Femur (tissue), 1 donor: Measurements from ENCODE around the gene CFAP46.
"Not testable (repeated sequence)": the region's sequence is repeated elsewhere in the genome, so short reads cannot be mapped to it uniquely, and the experiment has no call there.

Experiments used
- DNase-seq: peaks from one replicate; pipeline ENCODE4 v3.0.0-alpha.2; 2017

CFAP46 gene

DNA sequence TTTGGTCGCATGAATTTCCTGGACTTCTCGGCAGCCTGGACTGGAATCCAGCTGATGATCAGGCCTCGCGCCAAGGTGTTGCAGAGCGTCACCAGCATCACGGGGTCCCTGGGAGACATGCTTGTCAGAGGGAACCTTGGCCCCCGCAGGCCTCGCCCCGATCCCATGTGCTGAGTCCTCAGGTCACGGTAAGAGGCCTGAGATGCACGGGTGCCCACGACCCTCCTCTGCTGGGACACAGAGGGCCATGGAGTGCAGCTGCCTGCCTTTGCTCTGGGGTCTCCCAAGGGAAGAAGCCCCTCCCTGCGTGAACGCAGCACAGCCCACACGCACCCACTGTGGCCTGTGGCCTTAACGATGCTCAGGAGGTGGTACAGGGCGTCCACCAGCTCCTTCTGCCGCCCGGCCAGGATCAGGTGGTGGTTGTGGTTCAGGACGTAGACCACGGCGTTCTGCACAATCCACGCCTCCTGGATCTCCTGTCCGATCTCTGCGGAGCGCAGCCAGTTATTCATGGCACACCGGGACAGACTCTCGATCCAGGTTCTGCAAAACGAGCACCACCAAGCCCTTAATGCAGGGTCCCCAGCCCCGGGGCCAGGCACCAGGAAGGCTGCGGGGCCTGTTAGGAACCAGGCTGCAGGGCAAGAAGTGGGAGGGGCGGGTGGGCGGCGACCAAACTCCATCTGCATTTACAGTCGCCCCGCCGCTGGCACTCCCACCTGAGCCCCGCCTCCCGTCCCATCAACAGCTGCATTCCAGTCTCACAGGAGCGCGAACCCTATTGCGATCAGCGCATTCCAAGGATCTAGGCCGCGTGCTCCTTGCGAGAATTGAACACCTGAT is 29.4 kb downstream of the CFAP46 start:
- DNase-seq, result no peak

DNA sequence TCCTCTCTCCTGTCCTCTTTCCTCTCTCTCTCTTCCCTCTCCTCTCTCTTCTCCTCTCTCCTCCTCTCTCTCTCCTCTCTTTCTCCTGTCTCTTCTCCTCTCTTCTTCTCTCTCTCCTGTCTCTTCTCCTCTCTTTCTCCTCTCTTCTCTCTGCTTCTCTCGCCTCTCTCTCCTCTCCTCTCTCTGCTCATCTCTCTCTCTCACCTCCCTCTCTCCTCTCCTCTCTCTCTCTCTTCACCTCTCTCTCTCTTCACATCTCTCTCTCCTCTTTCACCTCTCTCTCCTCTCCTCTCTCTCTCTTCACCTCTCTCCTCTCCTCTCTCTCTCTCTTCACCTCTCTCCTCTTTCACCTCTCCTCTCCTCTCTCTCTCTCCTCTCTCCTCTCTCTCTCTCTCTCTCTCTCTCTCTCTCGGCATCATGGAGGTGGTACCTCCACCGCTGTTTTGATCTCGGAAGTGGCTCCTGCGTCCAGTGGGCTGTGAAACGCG is 30.1 kb downstream of the CFAP46 start:
- DNase-seq, result no peak

DNA sequence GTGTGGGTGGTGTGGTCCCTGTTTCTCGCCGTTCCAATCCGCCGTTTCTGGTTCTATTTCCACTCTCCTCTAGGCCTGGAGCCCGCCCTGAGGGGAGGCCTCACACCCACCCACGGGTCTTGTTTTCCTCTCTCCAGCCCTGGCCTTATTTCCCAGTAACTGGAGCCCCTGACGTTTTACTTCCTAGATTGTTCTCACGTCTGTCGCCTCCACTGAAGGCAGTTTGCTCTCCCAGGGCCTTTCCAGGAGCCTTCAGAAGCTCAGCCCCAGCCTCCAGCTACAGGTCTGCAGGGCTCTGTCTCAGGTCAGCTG is 30.6 kb downstream of the CFAP46 start:
- peak; percentile 64 for DNase-seq

DNA sequence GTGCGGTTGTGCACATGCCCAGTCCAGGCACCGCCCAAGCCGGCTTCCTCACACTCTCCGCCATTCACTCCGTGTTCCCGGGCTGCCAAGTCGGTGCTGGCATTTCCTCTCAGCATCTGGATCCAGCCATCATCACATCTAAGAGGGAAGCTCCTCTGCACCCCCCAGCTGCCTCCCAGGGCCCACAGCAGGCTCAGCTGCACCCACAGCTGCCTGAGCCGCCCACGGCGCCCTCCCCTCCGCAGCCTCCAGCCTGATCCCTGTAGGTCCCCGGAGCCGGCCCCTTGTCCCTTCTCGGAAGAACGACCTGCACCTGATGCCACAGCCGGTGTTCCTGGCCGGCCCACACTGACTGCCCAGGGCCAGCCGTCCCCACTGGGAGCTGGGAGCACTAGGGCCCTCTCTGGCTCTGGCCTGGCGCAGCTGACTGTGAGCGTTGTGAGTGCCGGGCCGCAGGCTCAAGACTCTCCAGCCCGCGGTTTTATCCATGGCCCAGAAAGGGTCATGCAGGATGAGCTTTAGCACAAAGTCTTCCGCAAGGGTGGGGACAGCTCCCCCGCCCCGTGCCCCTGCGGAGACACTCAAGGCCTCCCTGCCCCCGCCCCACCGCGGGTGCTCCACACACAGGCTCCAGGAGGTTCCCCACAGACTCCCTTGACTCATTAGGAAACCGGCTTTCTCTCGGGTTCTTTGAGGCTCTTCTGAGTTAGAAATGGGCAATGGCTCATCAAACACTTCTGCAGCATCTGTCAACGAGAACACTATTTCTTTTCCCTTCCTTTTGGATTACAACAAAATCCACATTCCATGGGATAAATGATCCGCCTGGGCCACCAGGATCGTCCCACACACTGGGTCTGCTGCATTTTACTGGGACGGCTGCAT is 31.2 kb downstream of the CFAP46 start:
- DNase-seq, result no peak

DNA sequence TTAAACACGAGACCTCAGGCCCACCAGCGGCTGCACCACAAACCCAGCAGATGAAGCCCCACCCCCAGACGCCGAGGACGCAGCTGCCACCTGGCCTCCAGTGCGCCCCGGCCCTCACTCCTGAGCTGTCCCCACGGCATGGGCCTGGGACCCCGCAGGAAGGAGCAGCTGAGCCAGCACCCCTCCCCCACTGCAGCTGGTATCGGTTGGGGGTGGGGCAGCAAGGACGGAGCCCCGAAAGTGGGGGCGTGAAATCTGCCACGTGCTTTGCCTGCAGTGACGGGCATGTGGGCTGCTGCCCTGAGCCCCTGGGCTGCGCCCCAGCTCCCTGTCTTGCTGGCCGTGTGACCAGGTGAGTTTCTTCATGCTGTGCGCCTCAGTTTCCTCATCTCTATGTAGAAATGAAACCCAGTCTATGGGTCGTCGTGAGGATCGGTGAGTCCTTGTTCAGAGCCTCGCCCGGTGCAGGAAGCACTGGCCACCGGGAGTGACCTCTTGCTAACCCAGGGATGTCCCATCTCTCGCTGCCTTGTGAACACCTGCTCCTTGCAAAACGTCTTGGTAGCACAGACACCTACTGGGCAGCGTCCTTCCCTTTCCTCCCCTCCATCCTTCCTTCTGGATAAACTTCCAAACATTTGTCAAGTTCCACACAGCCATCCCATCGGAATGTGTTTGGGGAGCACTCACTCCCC is 32.0 kb downstream of the CFAP46 start:
- no peak for DNase-seq

DNA sequence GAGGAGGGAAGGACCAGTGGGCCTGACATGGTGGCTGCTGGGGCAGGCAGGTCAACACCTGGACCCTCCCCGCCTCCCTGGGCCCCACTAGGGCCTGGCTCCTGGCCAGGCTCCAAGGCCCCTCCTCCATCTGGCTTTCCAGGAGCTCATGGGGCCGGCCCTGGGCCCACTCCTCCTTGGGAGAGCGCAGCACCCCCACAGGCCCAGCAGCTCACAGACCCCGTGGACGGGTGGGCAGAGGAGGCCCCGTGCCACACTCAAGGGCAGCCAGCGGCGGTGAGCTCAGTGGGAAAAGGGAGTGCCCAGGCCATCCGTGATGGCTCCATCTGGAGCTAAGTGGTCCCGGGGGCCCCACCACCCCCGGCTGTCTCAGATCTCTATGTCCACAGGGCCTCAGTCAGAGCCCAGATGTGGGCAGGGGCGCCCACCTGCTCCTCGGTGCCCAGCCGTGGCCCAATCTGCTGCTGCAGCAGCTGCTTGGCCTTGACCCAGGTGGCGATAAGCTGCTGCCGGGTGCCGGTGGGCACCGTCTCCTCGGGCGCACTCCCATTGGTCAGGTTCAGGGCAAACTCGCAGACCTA is 32.8 kb downstream of the CFAP46 start:
- DNase-seq, result no peak

DNA sequence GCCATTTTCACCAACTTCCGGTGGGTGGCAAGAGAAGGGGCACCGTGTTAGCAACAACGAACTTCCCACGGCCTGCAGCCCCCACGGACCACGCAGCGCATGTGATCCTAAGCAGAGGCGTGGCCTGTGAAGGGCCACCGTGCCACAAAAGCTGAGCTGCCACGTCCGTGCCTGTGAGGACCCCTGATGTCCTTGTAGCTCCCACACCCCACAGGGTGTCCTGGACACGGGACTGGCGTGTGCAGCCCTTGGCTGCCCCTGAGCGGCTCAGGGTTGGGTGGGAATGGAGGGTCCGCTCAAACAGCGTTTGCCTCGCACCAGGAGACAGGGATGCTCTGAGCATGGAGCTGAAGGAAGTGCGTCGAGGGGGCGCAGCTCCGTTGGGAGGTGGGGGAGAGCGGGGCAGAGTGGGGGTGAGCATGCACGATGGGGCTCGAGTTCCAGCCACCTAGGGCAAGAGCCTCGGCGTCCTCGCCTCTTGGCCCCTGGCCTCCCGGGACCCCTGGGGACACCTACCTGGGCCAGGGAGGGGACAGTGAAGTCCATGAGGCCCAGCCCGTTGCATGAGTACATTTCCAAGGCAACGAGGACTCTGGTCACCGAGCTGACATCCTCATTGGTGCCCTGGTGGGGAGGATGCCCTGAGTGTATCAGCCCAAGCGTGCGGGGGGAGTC is 33.6 kb downstream of the CFAP46 start:
- DNase-seq, result no peak

DNA sequence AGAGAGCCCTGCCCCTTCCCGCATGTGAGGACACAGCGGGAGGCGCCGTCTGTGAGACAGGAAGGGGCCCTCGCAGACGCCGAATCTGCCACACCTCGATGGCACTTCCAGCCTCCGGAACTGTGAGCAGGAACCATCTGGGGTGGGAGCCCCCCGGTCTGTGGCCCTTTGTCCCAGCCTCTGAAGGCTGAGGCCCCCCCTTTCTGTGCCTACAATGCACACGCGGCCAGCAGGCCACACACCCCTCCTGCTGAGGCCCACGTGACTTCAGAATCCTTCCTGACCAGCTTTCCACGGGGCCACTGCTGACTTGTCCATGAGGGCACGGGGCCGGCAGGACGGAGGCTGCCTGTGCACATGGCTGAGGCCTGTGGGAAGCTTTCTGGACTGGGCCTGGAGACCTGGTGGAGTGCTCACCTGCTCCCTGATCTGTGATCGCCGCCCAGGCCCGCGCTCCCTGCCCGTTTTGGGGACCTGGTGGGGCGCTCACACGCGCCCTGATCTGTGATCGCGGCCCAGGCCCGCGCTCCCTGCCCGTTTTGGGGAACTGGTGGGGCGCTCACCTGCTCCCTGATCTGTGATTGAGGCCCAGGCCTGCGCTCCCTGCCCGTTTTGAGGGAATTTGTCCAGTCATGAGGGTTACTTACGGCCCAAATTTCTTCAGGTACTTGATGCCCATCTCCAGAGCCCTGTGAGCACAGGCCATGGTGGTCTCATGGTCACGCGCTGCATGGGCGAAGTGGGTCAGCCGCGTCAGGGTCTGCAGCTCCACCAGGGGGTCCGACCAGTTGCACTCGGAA is 34.3 kb downstream of the CFAP46 start:
- no peak for DNase-seq

DNA sequence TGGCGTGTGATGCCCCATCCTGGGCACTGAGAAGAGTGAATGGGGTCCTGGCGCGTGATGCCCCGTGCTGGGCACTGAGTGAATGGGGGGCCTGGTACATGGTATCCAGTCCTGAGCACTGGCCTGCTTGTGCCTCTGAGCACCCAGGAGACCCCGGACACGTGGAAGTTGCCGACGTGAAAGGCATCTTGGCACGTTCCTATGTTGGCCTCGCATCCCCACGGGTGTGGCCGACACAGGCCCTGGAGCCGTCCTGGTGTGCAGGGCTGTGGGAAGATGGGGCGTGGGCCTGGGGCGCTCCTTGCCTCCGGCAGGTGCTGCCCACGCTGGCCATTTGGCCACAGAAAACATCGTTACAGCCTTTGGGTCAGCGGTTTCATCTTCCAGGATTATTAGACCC is 35.5 kb downstream of the CFAP46 start:
- no peak for DNase-seq

DNA sequence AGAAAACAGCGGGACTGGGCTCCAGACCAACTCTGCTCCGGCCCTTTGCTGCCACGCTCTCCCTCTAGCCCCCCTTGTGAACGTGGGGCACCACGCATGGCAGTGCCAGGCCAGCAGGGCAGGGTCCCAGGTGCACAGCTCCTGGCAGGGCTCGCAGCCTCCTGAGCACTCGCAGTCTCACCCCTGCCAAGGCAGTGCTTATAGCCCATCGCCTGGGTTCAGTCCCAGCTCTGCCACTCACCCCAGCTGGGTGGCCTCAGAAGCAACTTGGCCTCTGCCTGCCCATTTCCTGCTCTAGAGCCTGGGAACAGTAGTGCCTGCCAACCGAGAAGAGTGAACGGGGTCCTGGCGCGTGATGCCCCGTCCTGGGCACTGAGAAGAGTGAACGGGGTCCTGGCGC is 36.3 kb downstream of the CFAP46 start:
- no peak for DNase-seq

DNA sequence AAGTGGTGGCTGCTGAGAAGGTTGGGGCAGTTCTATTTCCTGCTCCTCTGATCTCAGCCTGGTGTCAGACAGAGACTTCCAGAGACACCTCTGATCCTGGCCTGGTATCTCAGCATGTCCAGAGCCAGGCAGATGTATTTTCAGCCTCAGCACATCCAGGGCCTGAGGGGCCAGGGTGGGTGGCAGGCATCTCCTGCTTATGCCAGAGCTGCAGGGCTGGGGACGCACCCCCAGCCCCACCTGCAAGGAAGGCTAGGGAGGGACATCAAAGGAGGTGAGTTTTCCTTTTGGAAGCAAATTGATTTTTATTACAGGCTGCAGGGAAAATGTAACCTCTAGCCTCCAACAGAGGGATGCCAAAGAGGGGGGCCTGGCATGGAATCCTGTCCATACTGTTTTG is 36.7 kb downstream of the CFAP46 start:
- DNase-seq, result no peak

DNA sequence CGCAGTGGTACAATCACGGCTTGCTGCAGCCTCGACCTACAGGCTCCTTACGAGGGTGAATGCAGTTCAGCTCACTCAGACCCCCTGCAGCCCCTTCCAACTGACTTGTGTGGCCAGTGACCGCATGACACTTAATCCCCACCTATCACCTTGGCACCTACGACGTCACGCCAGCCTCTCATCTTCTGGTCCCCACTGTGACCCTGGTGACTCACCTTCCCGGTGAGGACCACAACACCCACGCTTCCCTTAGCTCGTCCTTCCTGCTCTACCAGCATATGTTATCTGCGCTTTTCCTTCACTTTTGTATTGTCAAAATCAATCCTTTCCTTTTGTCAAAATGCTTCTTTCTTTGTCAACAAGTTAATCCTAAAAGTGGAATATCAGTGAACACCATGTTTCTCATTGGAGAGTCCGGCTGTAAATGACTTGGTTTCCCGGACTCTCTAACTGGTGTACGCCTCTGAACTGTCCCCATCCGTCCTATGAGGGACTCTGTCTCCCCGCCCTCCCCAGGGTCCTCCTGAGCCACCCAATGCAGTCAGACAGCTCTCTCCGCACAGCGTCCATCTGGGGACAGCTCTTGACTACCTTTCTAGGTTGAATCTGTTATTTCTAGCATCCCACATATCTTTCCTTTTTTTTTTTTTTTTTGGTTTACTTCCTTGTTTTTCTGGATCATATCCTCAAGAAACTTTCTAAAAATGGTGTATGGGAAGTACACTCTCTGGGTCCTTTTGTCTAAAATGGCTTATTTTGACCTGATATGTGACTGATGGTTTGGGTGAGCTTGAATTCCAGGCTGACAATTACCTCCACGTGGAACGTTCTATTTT is 37.3 kb downstream of the CFAP46 start:
- DNase-seq, result no peak

DNA sequence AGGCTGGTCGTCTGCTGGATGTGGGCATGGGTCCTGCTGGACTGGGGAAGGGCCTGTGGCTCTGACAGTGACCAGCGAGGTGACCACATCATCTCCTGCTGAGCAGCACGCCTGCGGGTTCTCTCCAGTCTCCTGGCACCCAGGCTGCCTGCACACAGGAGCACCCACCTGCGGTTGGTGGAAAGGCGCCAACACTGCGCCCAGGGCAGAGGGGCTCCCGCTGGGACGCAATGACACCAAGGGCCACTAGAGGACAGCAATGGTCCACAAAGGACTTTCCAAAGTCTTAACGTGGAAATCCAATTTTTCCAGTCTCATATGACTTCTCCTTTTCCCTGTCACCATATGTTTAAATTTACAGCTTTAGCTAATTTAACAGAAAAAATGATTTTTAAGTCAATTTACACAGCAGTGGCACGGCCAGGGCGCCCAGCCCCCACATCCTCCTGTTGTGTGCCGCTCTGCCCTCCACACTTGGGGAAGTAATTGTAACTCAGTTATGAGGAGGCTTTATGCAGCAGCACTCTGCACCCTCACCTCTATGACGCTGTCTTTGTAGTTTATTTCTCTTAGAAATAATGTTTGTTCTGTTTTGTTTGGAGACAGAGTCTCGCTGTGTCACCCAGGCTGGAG is 38.1 kb downstream of the CFAP46 start:
- no peak for DNase-seq

DNA sequence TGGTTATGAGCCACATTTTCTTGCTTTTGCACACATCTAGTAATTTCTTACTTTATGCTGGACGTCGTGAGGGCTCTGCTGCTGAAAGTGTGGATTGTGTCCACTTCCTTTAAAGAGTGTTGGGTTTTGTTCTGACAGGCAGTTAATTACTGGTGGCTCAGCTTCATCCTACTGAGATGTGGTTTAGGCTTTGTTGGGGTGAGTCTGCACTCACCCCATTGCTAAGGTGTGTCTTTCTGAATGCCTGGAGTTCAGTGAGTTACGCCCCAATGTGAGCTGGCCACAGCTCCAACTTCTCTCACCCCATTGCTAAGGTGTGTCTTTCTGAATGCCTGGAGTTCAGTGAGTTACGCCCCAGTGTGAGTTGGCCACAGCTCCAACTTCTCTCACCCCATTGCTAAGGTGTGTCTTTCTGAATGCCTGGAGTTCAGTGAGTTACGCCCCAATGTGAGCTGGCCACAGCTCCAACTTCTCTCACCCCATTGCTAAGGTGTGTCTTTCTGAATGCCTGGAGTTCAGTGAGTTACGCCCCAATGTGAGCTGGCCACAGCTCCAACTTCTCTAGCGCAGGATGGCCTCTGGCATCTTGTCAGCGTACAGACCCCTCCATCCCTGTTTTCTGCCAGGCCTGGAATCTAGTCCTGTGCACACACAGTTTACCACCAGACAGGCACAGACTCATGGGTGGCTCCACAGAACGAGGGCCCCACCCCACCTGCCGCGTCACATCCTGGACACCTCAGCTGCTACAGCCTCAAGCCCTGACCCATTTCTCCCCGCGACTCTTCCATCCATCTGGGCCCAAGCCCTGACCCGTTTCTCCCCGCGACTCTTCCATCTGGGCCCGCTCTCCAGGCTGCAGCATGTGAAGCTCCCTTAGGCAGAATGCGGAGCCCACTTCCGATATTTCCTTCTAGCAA is 39.5 kb downstream of the CFAP46 start:
- not testable (repeated sequence) for DNase-seq

DNA sequence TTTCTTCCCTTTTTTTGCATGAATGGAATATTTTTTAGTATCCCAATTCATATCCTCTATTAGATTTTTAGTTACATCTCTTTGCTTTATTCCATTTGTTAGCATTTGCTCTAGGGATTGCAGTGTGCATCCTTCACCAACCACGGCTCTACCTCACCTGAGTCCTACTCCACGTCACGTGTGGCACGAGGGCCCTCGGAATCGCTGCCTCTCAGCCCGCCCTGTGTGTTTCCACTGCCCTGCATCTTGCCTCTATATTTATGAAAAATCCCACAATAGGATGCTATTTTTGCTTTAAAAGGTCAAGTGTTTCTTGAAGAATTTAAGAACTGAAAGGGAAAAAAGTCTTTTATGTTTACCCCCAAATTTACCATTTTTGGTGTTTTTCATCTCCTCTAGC is 41.0 kb downstream of the CFAP46 start:
- no peak for DNase-seq

DNA sequence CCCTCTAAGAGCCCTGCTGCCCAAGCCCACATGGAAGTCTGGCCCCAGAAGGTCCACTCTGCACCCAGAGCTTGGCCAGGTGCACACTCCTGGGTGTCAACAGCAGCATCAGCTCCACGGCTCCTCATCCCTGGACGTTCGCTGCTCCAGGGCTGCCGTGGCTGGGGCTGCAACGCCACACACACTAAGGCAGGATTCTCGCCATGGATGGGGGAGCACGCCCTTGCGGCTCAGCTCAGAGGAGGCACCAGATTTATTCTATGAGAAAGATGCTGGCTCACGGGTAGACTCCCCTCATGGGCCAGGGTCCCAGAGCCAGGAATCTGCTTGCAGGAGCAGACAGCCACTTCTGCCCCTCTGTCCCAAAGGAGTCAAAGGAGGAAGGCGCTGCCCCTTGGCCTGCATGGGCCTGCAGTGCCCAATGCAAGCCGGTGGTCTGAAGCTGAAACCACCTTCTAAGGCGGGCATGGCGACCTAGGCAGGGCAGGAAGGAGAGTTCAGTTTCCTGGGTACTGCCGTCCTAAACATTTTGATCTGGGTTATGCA is 42.1 kb downstream of the CFAP46 start:
- no peak for DNase-seq

DNA sequence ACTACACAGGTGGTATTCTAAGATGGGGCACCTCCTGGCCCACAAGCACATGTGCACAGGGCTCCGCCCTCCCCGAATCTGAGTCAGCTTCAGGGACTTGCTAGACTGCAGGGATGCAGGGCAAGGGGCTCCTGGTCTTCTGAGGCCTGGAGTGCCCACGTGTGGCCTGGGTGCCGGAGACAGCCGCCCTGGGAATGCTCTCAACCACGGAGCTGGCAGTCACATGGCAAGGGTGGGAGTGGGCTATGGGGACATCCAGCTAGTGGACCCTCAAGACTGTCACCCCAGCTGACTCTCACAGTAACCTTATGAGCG is 42.7 kb downstream of the CFAP46 start:
- no peak for DNase-seq

DNA sequence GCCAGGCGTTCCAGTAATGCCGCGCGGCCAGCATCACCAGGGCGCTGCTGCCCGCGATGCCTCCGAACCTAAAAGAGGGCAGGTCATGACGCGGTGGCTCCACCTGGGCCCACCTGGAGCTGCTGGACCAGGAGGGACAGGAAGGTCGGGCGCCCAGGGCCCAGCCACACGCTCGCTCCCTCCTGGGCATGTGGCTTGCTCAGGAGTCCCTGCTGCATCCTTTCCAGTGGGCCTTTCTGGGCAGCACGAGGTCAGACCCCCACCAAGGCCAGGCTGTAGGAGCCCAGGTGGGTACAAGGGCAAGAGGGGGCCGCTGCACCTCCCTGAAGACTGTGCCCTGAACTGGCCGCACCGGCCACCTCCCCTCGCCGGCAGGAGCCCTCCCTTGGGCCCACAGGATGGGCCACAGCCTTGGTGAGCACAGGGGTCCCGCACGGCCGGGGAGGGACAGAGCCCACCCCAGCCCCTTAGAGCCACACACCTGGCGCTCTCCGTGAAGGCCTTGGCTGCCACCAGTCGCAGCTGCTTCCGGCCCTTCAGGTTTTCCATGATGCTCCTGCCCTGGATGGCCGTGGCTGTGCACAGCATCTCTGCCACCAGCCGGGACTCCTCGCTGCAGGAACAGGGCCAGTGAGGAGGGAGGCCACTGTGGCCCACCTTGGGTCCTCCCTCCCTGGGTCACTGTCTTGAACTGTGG is 43.2 kb downstream of the CFAP46 start:
- no peak for DNase-seq
